A549 treated with CORT108297 at 1 μM for 4 hours (cell line): ENCODE results near the gene FILIP1L. TPM values are rescaled to one million over a fixed set of nuclear protein-coding genes. Genes with fewer than 3 reads are reported as not detected.

ENCODE experiments used
- total RNA-seq: library from RNA; stranded (reverse); fragments of 200-300 nt; extraction: Qiagen RNA extraction; gene quantifications from 5 replicates; pipeline ENCODE4 v1.2.3, GENCODE V29; 2022

Gene FILIP1L
- total RNA-seq = 0.03 to 0.18 TPM (median 0.09 TPM) in 5 replicates

GRCh38 chr3:100114413-100115030 is at the start of gene FILIP1L:
Gene FILIP1L, minus strand, starts transcription at chr3:100114501.

GRCh38 chr3:99817437-99818240 is 296.7 kb downstream of the FILIP1L start, which contains the start of gene CMSS1:
Gene CMSS1, plus strand, starts transcription at chr3:99817862.

Other genes starting within 250 kb of the FILIP1L start
- 12.2 to 14.3 TPM (median 12.9 TPM) in 5 replicates for gene TBC1D23, start 146.5 kb upstream of the FILIP1L start, total RNA-seq
- gene NIT2, start 220.3 kb upstream of the FILIP1L start, total RNA-seq = 69.2 to 91.5 TPM (median 87.1 TPM) in 5 replicates